SK-N-SH (cell line): Measurements from ENCODE around the gene PSMD13. TPM values are rescaled to one million over a fixed set of nuclear protein-coding genes. Genes with fewer than 3 reads are reported as not detected.

Experiments used
- CTCF ChIA-PET: fragments of 300-600, 350-600 bp; formaldehyde crosslinking; extraction: SDS; loops from one replicate; lab custom pipeline; 2021; lab: Yijun Ruan, JAX
- POLR2A ChIA-PET: fragments of 350-600 bp; sonication (Branson Sonifier 250); formaldehyde crosslinking; extraction: SDS; loops from one replicate; lab custom pipeline; 2020; ENCODE audit warnings: antibody characterized with exemption, inconsistent platforms; lab: Yijun Ruan, JAX
- DNase-seq: peaks from one replicate; pipeline ENCODE4 v3.0.0; 2012
- H2AFZ ChIP-seq: fragments of 200-600 bp; sonication (generic); 2 replicates; pipeline ENCODE4 v1.8.1; 2016; ENCODE audit warnings: antibody characterized with exemption, mild to moderate bottlenecking, low read depth
- H3F3A ChIP-seq: fragments of 200-600 bp; sonication (generic); replicated peaks from 2 replicates; pipeline ENCODE3; 2016; ENCODE audit warnings: antibody characterized with exemption, mild to moderate bottlenecking; ENCODE audit not compliant: insufficient read depth
- H3K27ac ChIP-seq, 2 experiments: fragments of 200-500 bp in 1 of 2; fragments of 200-600 bp in 1 of 2; sonication (Bioruptor generic) in 1 of 2; sonication (generic), shearing (Covaris generic) in 1 of 2; 2 replicates each; pipeline versions ENCODE4 v1.5.1 to v1.6.1; 2014 to 2016; ENCODE audit warnings: low read depth in 2 of 2, inconsistent platforms in 1 of 2, low read length in 1 of 2, mild to moderate bottlenecking in 1 of 2, mixed read lengths in 1 of 2
- H3K27me3 ChIP-seq: fragments of 200-600 bp; sonication (generic), shearing (Covaris generic); 2 replicates; pipeline ENCODE4 v1.6.1; 2016; ENCODE audit warnings: mixed run types; ENCODE audit not compliant: insufficient read depth
- H3K36me3 ChIP-seq, 2 experiments: fragments of 200-500 bp in 1 of 2; fragments of 200-600 bp in 1 of 2; sonication (Bioruptor generic) in 1 of 2; sonication (generic) in 1 of 2; replicated peaks in 1 of 2; 2 replicates each; pipeline versions ENCODE3 to v1.5.1; 2014 to 2016; ENCODE audit warnings: low read length in 1 of 2, mild to moderate bottlenecking in 1 of 2; ENCODE audit not compliant: insufficient read depth in 2 of 2, control insufficient read depth in 1 of 2
- H3K4me1 ChIP-seq, 2 experiments: fragments of 200-500 bp in 1 of 2; fragments of 200-600 bp in 1 of 2; sonication (Bioruptor generic) in 1 of 2; sonication (generic), shearing (Covaris generic) in 1 of 2; 2 replicates each; pipeline versions ENCODE4 v1.5.1 to v1.6.1; 2014 to 2016; ENCODE audit warnings: low read depth in 1 of 2, low read length in 1 of 2, mixed run types in 1 of 2; ENCODE audit not compliant: insufficient read depth in 2 of 2, control insufficient read depth in 1 of 2
- H3K4me2 ChIP-seq: fragments of 200-600 bp; sonication (generic), shearing (Covaris generic); 2 replicates; pipeline ENCODE4 v1.6.1; 2017; ENCODE audit warnings: mixed run types
- H3K4me3 ChIP-seq, 2 experiments: fragments of 200-500 bp in 1 of 2; fragments of 200-600 bp in 1 of 2; sonication (Bioruptor generic) in 1 of 2; sonication (generic), shearing (Covaris generic) in 1 of 2; 2 replicates each; pipeline versions ENCODE4 v1.5.1 to v1.8.1; 2014 to 2016; ENCODE audit warnings: low read depth in 2 of 2, inconsistent platforms in 1 of 2, low read length in 1 of 2, mild to moderate bottlenecking in 1 of 2, mixed read lengths in 1 of 2, moderate library complexity in 1 of 2
- H3K79me2 ChIP-seq: fragments of 200-600 bp; sonication (generic); 2 replicates; pipeline ENCODE4 v1.8.1; 2017; ENCODE audit warnings: mild to moderate bottlenecking; ENCODE audit not compliant: insufficient read depth
- H3K9ac ChIP-seq: fragments of 200-600 bp; sonication (generic); 2 replicates; pipeline ENCODE4 v1.6.1; 2017; ENCODE audit warnings: mixed run types
- H3K9me2 ChIP-seq: fragments of 200-600 bp; sonication (generic); 2 replicates; pipeline ENCODE4 v1.6.1; 2017; ENCODE audit warnings: mixed run types
- H3K9me3 ChIP-seq: fragments of 200-600 bp; sonication (generic); 2 replicates; pipeline ENCODE4 v1.6.1; 2017; ENCODE audit warnings: mixed run types, mild to moderate bottlenecking, moderate library complexity
- H4K20me1 ChIP-seq: fragments of 200-600 bp; sonication (generic); 2 replicates; pipeline ENCODE4 v1.6.1; 2017; ENCODE audit warnings: mild to moderate bottlenecking, mixed run types; ENCODE audit not compliant: insufficient read depth
- CHD2 ChIP-seq: fragments of 150-350 bp; IDR thresholded peaks from 2 replicates; pipeline ENCODE4 v1.6.1; 2018; ENCODE audit warnings: low read length; ENCODE audit not compliant: partially characterized antibody
- ELF1 ChIP-seq: IDR thresholded peaks from 2 replicates; pipeline ENCODE4 v1.4.0; 2012
- EZH2phosphoT487 ChIP-seq: fragments of 200-600 bp; sonication (generic); IDR thresholded peaks from 2 replicates; pipeline ENCODE4 v1.6.1; 2017; ENCODE audit warnings: low read depth, mixed run types, mild to moderate bottlenecking, antibody characterized with exemption, moderate library complexity, borderline replicate concordance
- FOSL2 ChIP-seq: IDR thresholded peaks from 2 replicates; pipeline ENCODE4 v1.4.0; 2012; ENCODE audit warnings: low read depth, mild to moderate bottlenecking, moderate library complexity, borderline replicate concordance
- FOXJ3 ChIP-seq: sonication (generic); formaldehyde crosslinking; IDR thresholded peaks from 2 replicates; pipeline ENCODE4 v1.5.1; 2020; ENCODE audit warnings: mild to moderate bottlenecking, missing genetic modification reagents
- GATA2 ChIP-seq: sonication (generic); formaldehyde crosslinking; IDR thresholded peaks from 2 replicates; pipeline ENCODE4 v1.5.0; 2020; ENCODE audit warnings: mild to moderate bottlenecking, missing genetic modification reagents
- JUND ChIP-seq: IDR thresholded peaks from 2 replicates; pipeline ENCODE4 v1.4.0; 2012
- NRF1 ChIP-seq: IDR thresholded peaks from 2 replicates; pipeline ENCODE4 v1.6.1; 2012; ENCODE audit warnings: low read depth, mild to moderate bottlenecking, low read length
- POLR2AphosphoS5 ChIP-seq: IDR thresholded peaks from 2 replicates; pipeline ENCODE4 v1.6.1; 2012; ENCODE audit warnings: low read depth, low read length
- RCOR1 ChIP-seq: fragments of 150-350 bp; IDR thresholded peaks from 2 replicates; pipeline ENCODE4 v1.6.1; 2017; ENCODE audit warnings: antibody characterized with exemption, low read length
- RXRA ChIP-seq: IDR thresholded peaks from 2 replicates; pipeline ENCODE4 v1.4.0; 2012; ENCODE audit warnings: low read depth, mild to moderate bottlenecking, borderline replicate concordance
- SIN3A ChIP-seq: IDR thresholded peaks from 2 replicates; pipeline ENCODE4 v1.6.1; 2012; ENCODE audit warnings: low read depth, mild to moderate bottlenecking, low read length, moderate library complexity, borderline replicate concordance
- TAF1 ChIP-seq: IDR thresholded peaks from 2 replicates; pipeline ENCODE4 v1.6.1; 2012; ENCODE audit warnings: low read depth, mild to moderate bottlenecking, low read length, moderate library complexity, borderline replicate concordance
- USF2 ChIP-seq: fragments of 150-350 bp; IDR thresholded peaks from 2 replicates; pipeline ENCODE4 v1.6.1; 2017; ENCODE audit warnings: antibody characterized with exemption, low read length, low read depth, borderline replicate concordance
- WGBS: methylation state at CpG from one replicate; pipeline ENCODE4 v1.1.6; 2017; ENCODE audit warnings: low lambda C conversion rate; 5-methylcytosine and 5-hydroxymethylcytosine counted together
- polyA plus RNA-seq, 3 experiments: library from polyadenylated mRNA; depleted of rRNA; stranded (reverse); fragments of >200 nt; gene quantifications; 2 replicates each; pipeline ENCODE4 v1.2.3, GENCODE V29; 2012
- TF ChIP-seq, protein P1 (sequence below): fragments of 150-350 bp; IDR thresholded peaks from 2 replicates; pipeline ENCODE4 v1.6.1; 2016; ENCODE audit warnings: mild to moderate bottlenecking, low read depth, low read length
- TF ChIP-seq, protein P2 (sequence below): IDR thresholded peaks from 2 replicates; pipeline ENCODE4 v1.4.0; 2012; ENCODE audit warnings: low read depth, borderline replicate concordance

The PSMD13 gene
- polyA plus RNA-seq, 1 of the 3 experiments (the other 2 are of a cell fraction), result 196 TPM

- peaks cover 47 to 59% of the 10 kb centered on the region in 2 experiments for H3K36me3 ChIP-seq
- no peak overlapping the region for H2AFZ ChIP-seq
- peaks cover 72% of the 10 kb centered on the region for H3K79me2 ChIP-seq
- H3K27me3 ChIP-seq, result no peaks in the 10 kb centered on the region
- H3K4me3 ChIP-seq, result peak overlapping the region; percentile 78 to 97
- no peaks in the 10 kb centered on the region for H3K9me3 ChIP-seq
- H3K9ac ChIP-seq, result peak overlapping the region; percentile 99
- H3K4me2 ChIP-seq, result peak overlapping the region; percentile 92
- ChIA-PET POLR2A (no interaction called here), CTCF (interaction anchor here (0.6 kb wide), 1 partner anchor 154 kb away, joined by 3 read pairs; no protein-coding TSS in a partner anchor)
- peak overlapping the region; percentile 97 to 99; a peak in 3 of 4 replicates for H3K27ac ChIP-seq
- no peaks in the 10 kb centered on the region for H3K9me2 ChIP-seq
- TF ChIP-seq RCOR1 (no peak), EZH2phosphoT487 (no peak), ELF1 (no peak), FOSL2 (no peak), FOXJ3 (no peak), NRF1 (no peak), POLR2AphosphoS5 (no peak), USF2 (no peak), SIN3A (no peak; the same call in 1 of the 2 replicates), TAF1 (no peak), RXRA (no peak), GATA2 (no peak), JUND (no peak), CHD2 (no peak)
- TF ChIP-seq, protein P1, sequence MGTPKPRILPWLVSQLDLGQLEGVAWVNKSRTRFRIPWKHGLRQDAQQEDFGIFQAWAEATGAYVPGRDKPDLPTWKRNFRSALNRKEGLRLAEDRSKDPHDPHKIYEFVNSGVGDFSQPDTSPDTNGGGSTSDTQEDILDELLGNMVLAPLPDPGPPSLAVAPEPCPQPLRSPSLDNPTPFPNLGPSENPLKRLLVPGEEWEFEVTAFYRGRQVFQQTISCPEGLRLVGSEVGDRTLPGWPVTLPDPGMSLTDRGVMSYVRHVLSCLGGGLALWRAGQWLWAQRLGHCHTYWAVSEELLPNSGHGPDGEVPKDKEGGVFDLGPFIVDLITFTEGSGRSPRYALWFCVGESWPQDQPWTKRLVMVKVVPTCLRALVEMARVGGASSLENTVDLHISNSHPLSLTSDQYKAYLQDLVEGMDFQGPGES, result no peak
- TF ChIP-seq, protein P2, sequence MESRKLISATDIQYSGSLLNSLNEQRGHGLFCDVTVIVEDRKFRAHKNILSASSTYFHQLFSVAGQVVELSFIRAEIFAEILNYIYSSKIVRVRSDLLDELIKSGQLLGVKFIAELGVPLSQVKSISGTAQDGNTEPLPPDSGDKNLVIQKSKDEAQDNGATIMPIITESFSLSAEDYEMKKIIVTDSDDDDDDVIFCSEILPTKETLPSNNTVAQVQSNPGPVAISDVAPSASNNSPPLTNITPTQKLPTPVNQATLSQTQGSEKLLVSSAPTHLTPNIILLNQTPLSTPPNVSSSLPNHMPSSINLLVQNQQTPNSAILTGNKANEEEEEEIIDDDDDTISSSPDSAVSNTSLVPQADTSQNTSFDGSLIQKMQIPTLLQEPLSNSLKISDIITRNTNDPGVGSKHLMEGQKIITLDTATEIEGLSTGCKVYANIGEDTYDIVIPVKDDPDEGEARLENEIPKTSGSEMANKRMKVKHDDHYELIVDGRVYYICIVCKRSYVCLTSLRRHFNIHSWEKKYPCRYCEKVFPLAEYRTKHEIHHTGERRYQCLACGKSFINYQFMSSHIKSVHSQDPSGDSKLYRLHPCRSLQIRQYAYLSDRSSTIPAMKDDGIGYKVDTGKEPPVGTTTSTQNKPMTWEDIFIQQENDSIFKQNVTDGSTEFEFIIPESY, result no peak
- H3K4me1 ChIP-seq, result peaks cover 15 to 32% of the 10 kb centered on the region in 2 experiments; a peak in 3 of 4 replicates
- WGBS, result 51% methylated on average over 12 of the region's 29 CpGs
- peaks cover 29% of the 10 kb centered on the region for H4K20me1 ChIP-seq
- DNase-seq, result no peak
- peaks cover 11% of the 10 kb centered on the region for H3F3A ChIP-seq
Observed at GRCh38 chr11:209275-210121, 27.3 kb upstream of the PSMD13 start.
